GM21423 (cell line): Measurements from ENCODE around the gene ARHGEF10L.
"Not testable (repeated sequence)": the region's sequence is repeated elsewhere in the genome, so short reads cannot be mapped to it uniquely, and the experiment has no call there.

ENCODE experiments used
- ATAC-seq: cut with Tn5 transposase; IDR thresholded peaks from one replicate; pipeline ENCODE4 v1.9.1; 2021; ENCODE audit warnings: mild to moderate bottlenecking, moderate library complexity; ENCODE audit not compliant: unreplicated experiment

The ARHGEF10L gene

DNA sequence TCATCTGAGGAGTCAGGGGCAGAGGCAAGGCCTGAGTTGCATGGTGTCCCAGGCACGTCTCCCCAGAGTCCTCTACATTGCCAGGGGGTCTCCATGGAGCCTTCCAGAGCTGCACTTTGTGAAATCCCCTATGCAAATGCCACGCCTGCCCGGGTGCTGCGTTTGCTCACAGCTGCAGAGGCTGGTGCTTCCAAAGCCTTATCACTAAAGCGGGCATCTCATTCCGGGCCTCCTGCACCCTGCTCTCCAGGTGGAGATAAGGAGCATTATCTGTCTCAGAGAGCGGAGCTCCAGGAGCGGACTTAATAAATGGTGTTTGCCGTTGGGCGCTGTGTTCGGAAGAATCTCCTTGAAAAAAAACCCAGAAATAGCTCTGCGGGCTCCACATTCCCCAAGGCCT lies 189.8 kb downstream of the ARHGEF10L start:
- no peak for ATAC-seq

DNA sequence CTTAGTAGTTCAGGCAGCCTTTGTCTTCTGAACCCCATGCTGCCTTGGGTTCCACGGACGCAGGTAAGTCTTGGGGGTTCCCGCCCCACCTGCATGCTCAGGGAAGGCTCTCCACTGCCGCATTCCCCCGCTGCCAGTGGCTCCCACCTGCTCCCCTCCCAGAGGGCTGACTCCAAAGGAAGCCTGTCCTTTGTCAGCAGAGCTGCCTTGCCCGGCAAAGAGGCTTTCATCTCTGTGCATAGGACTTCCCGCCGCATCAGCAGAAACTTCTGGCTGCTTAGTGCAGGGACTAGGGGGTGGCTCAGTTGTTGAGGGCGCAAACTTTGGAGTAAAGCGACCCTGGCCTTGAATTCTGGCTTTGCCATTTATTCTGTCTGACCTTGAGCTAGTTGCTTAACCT lies 190.4 kb downstream of the ARHGEF10L start:
- ATAC-seq = no peak

DNA sequence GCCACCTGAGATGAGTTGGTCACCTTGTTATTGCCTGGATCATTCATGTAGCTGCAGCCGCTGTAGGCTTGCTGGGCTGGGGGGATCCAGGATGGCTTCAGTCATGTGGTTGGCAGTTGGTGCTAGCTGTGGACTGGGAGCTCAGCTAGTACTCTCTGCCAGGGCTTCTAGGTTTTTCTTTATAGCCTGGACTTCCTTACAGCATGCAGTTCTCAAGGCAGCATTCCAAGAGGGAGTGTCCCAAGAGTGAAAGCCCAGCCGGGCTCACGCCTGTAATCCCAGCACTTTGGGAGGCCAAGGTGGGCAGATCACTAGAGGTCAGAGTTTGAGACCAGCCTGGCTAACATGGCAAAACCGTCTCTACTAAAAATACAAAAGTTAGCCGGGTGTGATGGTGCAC lies 192.0 kb downstream of the ARHGEF10L start:
- no peak for ATAC-seq

DNA sequence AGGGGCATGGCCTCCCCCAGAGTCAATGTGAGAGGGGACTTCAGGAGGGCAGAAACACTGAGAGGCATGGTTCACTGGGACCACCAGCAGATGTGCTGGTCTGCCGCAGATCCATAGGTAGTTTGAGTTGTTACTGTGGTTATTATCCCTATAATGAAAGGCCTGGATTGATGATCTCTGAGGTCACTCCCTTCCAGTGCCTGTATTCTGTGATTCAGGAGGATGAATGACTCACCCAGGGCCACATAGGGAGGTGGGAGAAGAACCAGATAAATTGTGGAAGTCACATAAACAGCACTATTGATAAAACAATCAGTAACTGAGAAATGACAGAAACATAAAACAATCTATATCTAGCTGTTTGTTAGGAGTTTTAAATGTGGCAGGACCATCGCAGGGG lies 193.0 kb downstream of the ARHGEF10L start:
- no peak for ATAC-seq

DNA sequence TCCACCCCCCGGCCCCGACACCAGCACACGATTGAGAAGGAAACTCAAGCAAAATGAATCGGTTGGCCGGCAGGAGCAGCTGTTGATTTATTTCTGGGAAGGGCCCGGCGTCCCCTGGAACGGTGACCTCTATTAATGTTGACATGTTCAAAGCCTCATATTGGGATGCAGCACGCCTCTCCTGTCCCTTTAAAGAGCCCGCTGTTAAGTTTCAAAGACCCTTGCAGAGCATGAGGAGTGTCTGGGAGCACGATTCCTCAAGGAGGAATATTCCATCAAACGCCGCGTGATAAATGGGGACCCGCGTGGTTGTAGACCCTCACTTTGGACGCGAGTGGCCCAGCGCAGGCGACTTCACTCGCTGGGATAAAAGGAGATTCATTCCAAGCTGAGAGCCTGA lies 194.2 kb downstream of the ARHGEF10L start:
- no peak for ATAC-seq

DNA sequence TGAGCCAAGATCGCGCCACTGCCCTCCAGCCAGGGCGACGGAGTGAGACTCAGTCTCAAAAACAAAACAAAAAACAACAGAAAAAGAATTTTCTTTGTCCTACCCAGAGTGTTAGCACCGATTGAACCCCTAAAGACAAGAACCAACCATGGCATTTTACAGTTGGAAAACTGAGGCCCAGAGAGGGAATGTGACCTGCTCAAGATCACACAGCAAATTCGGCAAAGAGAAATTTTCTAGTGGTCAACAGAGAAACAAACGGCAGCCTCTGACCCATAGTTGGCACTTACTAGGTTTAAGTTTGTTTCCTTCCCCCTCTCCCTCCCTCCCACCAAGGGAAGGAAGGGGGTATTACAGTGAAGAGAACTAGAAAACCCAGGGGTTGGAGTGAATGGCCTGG lies 195.1 kb downstream of the ARHGEF10L start:
- no peak for ATAC-seq

DNA sequence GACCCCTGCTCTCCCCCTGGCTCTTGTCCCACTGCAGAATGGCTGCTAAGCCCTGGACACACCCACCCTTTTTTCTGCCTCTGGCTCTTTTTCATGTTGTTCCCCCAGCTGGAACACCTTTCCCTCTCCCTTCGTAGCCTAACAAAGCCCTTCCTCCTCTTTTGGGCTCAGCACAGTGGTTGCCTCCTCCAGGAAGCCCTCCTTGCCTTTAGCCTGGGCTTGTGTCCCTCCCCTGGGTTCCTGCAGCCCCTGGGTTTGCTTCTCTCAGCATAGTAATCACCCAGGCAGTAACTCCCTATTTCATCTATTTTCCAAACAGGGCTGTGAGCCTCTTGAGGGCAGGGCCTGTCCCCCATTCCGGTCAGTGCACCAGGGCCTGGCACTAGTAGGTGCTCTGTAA lies 195.8 kb downstream of the ARHGEF10L start:
- no peak for ATAC-seq

DNA sequence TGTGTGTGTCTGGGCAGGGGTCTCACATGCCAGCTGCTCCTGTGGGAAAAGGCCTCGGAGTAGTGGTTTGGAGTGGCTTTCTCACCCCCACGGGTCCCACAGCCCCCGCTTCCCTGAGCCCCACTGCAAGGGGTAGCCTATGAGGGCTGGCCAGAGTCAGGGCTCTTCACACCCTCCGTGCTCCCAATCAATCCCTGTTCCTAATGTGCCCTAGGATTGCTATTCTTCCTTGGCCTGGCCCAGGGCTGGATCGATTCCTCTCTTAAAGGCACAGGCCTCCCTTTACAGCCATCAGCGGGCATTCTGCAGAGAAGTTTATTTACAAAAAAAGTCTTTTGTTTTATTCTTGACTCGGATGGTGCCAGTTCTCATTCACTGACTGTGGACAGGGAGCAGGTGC lies 196.3 kb downstream of the ARHGEF10L start:
- no peak for ATAC-seq

DNA sequence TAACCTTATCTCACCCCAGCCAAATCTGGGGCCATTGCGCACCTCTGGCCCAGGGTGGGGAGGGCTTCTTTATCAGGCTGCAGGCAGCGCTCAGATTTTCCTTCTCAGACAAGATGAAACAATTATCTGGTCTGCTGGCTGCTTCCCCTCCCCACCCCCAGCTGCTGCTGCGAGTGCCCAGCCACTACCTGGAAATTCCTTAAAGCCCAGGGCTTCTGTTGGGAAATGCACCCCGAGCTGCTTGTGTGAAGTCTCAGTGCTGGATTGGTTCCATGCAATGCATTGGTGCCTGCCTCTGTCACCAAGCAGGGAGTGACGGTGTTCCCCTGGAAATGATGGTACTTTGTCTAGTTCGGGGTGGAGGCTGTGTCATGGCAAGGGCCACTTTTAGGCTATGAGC lies 197.1 kb downstream of the ARHGEF10L start:
- ATAC-seq = no peak

DNA sequence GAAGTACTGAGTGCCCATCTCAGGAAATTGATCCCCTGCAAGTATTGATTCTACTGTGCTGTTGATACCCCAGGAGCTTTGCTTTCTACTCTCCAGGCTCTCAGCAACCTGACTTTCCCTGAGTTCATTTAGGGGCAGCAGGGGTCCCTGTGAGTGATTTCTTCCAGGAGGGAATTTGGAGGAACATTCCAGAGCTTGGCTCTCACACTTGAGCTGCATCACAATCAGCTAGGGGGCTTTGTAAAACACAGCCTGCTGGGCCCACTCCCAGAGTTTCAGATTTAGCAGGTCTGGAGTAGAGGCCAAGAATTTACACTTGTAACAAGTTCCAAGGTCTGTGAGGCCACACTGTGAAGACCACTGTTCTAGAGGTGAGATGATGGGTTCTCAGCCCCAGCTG lies 199.6 kb downstream of the ARHGEF10L start:
- ATAC-seq = no peak

DNA sequence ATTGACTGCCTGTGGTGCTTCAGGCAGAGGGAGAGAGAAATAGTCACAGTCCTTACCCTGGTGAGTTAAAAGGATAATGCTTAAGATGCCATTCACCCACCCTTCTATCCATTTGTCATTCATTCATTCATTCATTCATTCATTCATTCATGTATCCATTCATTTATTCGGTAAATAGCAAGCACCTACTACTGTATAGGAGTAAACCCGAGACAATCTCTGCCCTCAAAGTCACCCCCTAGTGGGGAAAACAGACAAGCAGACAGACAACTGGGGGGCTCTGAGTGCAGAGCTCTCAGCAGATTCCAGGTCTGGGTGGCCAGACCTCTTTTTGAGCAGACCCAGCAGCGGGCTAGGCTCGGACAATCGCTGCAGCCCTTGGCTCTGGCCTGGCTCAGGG lies 201.6 kb downstream of the ARHGEF10L start:
- no peak for ATAC-seq

DNA sequence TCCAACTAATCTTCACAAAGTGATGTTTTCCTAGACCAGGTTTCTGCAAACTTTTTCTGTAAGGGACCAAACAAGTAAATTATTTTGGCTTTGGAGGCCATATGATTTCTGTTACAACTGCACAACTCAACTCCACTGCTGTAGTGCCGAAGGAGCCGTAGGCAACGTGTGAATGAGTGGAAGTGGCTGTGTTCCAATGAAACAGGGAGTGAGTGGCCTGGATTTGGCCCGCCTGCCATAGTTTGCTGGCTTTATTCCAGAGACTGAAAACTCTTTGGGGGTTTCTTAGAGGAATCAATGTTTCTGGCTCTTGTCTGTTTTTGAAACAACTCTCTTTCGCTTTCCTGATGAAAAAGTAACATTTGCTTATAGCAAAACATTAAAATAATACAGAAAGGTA lies 203.1 kb downstream of the ARHGEF10L start:
- no peak for ATAC-seq

DNA sequence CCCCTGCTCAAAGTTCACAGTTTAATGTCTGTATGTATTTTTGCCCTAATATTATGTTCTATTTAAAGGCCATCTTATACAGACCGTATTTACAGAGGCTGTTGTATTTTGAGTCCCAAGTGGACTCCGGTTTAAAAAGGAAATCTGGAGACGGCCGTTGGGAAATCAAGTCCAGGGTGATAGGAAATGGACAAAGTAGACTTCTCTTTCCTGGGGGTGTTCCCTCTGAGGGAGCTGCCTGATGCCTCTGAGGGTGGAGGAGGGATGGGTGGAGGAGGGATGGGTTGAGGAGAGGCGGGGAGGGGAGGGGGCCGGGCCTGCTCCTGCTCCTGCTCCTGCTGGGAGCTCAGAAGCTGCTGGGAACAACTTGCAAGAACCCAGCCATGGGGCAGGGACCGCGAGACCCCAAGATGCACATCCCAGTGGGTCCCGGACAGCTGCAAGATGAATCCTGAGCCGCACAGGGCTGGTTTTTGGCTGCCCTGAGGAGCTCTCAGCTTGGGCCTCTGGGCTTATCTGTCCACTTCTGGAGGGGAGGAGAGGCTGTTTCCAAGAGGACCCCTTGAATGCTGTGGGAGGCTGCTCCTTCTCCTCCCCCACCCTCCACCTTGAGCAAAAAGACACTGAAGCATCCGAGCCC lies 203.6 kb downstream of the ARHGEF10L start:
- no peak for ATAC-seq

DNA sequence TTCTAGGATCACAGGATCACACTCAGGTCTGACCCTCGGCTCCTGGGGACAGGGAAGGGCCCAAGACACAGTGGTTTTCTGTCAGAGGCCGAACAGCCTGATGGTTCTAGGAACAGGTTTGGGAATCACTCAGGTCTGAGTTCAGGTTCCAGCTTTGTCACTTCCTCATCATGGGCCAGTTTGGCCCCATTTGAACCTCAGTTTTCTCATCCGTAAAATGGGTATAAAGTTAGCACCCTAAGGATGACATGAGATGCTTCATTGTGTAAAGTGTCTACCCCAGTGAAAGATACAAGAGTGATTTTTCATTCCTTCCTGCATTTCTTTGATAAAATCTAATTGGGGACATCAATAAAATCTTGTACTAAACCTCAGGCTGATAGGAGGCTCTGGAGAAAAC lies 204.4 kb downstream of the ARHGEF10L start:
- no peak for ATAC-seq

DNA sequence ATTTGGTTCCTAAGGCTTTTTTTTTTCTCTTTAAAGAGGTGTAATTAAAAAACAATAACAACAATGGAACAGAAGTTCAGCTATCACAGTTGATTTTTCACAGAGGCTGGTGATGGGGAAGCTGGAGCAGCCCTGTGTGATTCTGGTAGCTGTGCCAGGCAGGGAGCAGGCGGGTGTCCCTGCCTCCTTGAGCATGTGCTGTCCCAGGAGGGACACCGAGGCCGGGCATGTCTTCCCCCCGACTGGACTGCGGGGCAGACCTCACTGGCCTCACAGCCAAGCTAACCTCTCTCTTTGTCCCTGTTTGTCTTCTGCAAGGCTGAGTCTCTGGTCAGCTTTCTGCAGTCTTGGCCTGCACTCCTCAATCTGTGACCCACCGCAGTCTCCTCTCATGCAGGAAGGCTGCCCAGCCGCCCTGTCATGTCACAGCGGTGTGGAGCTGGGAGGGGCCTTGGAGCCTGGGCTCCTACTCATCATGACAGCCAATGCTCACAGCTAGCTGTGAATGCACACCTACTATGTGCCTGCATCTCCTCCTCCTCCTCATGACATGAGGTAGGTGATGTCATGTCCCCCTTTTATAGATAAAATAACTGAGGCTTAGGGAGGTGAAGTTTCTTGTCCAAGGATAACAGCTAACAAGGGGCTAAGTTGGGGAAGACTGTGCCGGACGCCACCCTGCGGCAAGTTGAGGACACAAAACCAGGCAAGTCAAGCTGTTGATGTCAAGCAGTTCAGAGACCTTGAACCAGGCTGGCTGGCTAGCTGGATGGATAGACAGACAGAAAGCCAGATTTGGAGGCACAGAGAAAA lies 205.4 kb downstream of the ARHGEF10L start:
- no peak for ATAC-seq

DNA sequence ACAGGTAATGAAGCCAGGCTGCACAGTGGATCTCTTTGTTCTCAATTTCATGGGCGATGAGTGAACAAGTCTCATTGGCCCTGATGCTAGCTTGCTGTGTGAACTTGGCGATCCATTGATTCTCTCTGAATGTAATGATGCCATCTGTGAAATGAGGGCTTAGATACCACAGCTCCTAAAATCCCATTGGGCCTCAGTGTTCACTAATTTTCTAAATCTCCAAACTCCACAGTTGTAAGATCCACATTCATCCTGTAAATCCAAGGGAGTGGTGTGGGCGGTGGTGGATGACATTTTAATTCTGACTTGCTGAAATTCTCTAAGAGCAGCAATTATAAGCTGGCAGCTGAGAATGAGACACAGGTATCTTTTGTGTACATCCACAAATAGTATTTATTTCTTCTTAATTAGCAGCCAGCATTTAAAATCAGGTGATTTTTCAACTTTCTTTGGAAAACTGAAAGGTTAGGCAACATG lies 206.0 kb downstream of the ARHGEF10L start:
- no peak for ATAC-seq

DNA sequence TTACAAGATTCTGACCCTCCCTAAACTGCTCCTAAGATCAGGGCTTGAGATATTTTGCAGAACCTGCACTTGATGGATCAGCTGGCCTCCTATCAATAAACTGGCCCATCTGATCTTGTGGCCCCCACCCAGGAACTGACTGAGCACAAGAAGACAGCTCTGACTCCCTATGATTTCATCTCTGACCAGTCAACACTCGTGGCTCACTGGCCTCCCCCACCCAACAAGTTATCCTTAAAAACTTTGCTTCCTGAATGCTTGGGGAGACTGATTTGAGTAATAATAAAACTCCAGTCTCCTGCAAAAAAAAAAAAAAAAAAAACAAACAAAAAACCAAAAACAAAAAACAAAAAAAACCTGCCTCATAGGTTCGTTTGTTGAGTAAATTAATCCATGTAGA lies 206.8 kb downstream of the ARHGEF10L start:
- not testable (repeated sequence) for ATAC-seq

DNA sequence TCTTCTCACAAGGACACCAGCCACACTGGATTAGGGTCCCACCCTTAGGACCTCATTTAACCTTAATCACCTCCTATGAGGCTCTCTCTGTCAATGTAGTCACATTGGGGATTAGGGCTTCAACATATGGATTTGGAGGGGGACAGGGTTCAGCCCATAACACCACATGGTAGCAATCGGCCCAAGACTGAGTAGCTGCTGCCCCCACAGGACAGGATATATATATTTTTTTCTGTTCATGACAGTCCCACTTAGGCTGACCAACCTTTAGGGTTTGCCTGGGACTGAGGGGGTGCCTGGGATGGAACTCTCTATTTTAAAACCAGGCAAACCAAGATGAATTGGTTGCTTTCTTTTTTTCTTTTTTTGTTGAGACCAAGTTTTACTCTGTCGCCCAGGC lies 207.4 kb downstream of the ARHGEF10L start:
- ATAC-seq = no peak
